22Rv1 (cell line): ENCODE data around the gene IGLL5.

Experiments
- H3K27ac ChIP-seq: fragments of 450-650 bp; 2 replicates; pipeline ENCODE4 v1.5.1; 2017
- ZFX ChIP-seq: fragments of 450-650 bp; IDR thresholded peaks from 2 replicates; pipeline ENCODE4 v1.6.1; 2017; ENCODE audit warnings: antibody characterized with exemption, borderline replicate concordance
- TF ChIP-seq, protein P1 (sequence below): fragments of 450-650 bp; IDR thresholded peaks from 2 replicates; pipeline ENCODE4 v1.5.1; 2017; ENCODE audit warnings: mild to moderate bottlenecking

Gene IGLL5

GRCh38 chr22:22881116-22882000 lies 6.3 kb upstream of the IGLL5 start:
- no peak overlapping the region for H3K27ac ChIP-seq
- TF ChIP-seq, protein P1, sequence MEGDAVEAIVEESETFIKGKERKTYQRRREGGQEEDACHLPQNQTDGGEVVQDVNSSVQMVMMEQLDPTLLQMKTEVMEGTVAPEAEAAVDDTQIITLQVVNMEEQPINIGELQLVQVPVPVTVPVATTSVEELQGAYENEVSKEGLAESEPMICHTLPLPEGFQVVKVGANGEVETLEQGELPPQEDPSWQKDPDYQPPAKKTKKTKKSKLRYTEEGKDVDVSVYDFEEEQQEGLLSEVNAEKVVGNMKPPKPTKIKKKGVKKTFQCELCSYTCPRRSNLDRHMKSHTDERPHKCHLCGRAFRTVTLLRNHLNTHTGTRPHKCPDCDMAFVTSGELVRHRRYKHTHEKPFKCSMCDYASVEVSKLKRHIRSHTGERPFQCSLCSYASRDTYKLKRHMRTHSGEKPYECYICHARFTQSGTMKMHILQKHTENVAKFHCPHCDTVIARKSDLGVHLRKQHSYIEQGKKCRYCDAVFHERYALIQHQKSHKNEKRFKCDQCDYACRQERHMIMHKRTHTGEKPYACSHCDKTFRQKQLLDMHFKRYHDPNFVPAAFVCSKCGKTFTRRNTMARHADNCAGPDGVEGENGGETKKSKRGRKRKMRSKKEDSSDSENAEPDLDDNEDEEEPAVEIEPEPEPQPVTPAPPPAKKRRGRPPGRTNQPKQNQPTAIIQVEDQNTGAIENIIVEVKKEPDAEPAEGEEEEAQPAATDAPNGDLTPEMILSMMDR: no peak
- TF ChIP-seq ZFX: no peak

GRCh38 chr22:22882033-22882717 lies 5.4 kb upstream of the IGLL5 start:
- TF ChIP-seq ZFX: no peak
- TF ChIP-seq, protein P1: no peak
- H3K27ac ChIP-seq: no peak overlapping the region

DNA sequence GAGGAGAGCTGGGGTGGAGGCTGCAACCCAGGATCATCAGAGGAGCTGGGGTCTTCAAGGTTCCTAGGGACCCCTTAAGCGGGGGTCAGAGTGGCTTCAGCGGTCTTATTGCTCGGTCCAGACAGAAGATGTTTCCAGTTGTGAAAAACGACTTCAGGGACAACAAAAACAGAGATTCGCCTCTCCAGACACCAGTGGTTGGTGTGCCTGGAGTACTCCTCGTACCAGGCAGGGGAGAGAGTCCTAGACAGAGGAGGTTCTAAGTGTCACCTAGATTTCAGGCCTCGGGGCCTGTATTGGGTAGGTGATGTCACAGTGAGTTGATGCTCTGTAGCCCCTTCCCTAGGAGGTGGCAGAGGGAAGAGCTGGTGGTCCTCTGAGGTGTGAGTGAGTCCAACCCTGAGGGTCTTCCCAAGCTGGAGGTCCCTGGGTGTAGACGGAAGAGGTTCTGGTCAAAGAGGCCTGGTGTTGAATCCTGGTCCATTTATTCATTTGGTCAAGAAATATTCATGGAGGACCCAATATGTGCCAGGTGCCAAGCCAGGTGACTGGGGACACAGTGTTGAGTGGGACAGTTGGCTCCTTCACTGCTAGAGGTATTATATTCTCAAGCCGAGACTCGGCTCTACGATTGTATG lies 4.4 kb upstream of the IGLL5 start:
- TF ChIP-seq, protein P1: no peak
- no peak for TF ChIP-seq ZFX
- no peak overlapping the region for H3K27ac ChIP-seq

DNA sequence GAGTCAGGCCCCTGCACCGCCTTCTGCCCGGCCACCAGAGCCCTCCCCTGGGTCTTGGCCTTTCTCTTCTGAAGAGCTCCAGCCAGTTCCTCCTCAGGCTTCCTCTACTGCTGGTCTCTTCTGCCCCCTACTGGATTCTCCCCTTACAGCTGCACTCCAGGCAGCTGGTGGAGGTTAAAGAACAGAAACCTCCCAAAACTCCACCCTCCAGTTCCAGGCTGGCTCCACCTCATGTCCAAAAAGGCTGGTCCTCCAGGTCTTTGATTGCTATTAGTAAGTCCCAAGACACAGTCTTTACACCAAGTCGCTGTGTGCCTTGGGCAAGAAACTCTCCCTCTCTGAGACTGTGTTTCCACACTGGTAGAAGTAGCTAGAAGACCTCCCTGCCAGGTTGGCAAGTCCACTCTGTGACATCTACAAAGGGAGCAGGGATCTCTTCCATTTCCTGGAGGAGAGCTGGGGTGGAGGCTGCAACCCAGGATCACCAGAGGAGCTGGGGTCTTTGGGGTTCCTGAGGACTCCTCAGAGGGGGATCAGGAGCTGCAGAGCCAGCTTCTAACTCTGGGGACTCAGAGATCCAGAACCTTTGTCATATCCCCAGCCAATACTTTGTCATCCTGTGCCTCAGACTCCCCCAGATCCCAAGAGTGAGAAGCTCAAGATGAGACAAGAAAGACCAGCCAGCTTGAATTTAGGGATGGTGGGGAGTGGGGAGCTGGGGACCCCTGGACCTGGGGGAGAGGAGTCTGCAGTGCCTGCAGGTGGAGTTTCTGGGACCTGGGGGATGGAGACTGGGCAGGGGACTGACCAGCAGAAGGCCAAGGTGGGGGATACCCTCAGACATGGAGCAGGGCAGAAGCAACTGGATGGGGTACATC lies 3.4 kb upstream of the IGLL5 start:
- no peak overlapping the region for H3K27ac ChIP-seq
- TF ChIP-seq ZFX: no peak
- TF ChIP-seq, protein P1: peak; percentile 83

- H3K27ac ChIP-seq: no peak overlapping the region
- TF ChIP-seq, protein P1: no peak
- TF ChIP-seq ZFX: no peak
Measured at GRCh38 chr22:22884888-22885840, 2.5 kb upstream of the IGLL5 start.

- TF ChIP-seq ZFX: no peak
- TF ChIP-seq, protein P1: no peak
- H3K27ac ChIP-seq: no peak overlapping the region
Measured at GRCh38 chr22:22886546-22886945, 1.1 kb upstream of the IGLL5 start.
